GM18507 (cell line): ENCODE measurements around the gene ULK1.
"Not testable (repeated sequence)": the region's sequence is repeated elsewhere in the genome, so short reads cannot be mapped to it uniquely, and the experiment has no call there.

Source experiments
- DNase-seq: peaks from one replicate; pipeline ENCODE4 v3.0.0; 2011; ENCODE audit warnings: low read depth; ENCODE audit not compliant: insufficient read length; ENCODE audit errors: extremely low spot score
- FAIRE-seq: peaks from 2 replicates; lab custom pipeline; 2011; peaks lifted over from hg19 to GRCh38; lab: Jason Lieb, UNC

The ULK1 gene

GRCh38 chr12:131883521-131883900, 10.9 kb upstream of the ULK1 start:
- FAIRE-seq (no peak), DNase-seq (no peak)

- FAIRE-seq, DNase-seq: not testable (repeated sequence)
Observed at GRCh38 chr12:131885076-131885475, 9.3 kb upstream of the ULK1 start.

- FAIRE-seq = no peak
- no peak for DNase-seq
Observed at GRCh38 chr12:131885543-131886057, 8.8 kb upstream of the ULK1 start.

GRCh38 chr12:131891722-131892121, 2.7 kb upstream of the ULK1 start:
- not testable (repeated sequence) for DNase-seq, FAIRE-seq

GRCh38 chr12:131892711-131893604, 1.5 kb upstream of the ULK1 start:
- DNase-seq (no peak), FAIRE-seq (no peak)

GRCh38 chr12:131893605-131894312, 663 bp upstream of the ULK1 start:
- FAIRE-seq (no peak), DNase-seq (no peak)

GRCh38 chr12:131894981-131895639, 688 bp downstream of the ULK1 start:
- DNase-seq (no peak), FAIRE-seq (no peak)

GRCh38 chr12:131895640-131896079, 1.2 kb downstream of the ULK1 start:
- FAIRE-seq (no peak), DNase-seq (no peak)

- FAIRE-seq = peak; percentile 61
- peak; percentile 71 for DNase-seq
Observed at GRCh38 chr12:131896080-131896810, 1.8 kb downstream of the ULK1 start.

GRCh38 chr12:131896811-131897270, 2.4 kb downstream of the ULK1 start:
- FAIRE-seq = no peak
- no peak for DNase-seq

GRCh38 chr12:131897276-131897675, 2.9 kb downstream of the ULK1 start:
- DNase-seq = no peak
- no peak for FAIRE-seq

- FAIRE-seq = no peak
Observed at GRCh38 chr12:131897875-131898274, 3.5 kb downstream of the ULK1 start.

GRCh38 chr12:131900397-131900796, 6.0 kb downstream of the ULK1 start:
- FAIRE-seq = no peak
- DNase-seq = no peak

More at GRCh38 chr12:131897875-131898274, 3.5 kb downstream of the ULK1 start:
- no peak for DNase-seq

- FAIRE-seq (no peak), DNase-seq (no peak)
Observed at GRCh38 chr12:131901431-131902331, 7.3 kb downstream of the ULK1 start.

- no peak for FAIRE-seq
- no peak for DNase-seq
Observed at GRCh38 chr12:131902332-131903241, 8.2 kb downstream of the ULK1 start.

- no peak for FAIRE-seq
- DNase-seq = no peak
Observed at GRCh38 chr12:131903270-131904255, 9.1 kb downstream of the ULK1 start.
